Duodenal mucosa (tissue), 2 donors: ENCODE measurements around the gene ADAMTS2.

Experiments used
- H3K27ac ChIP-seq: one replicate; pipeline ENCODE4 v1.7.0; 2013; ENCODE audit warnings: low read depth, low read length
- H3K27me3 ChIP-seq, 2 donors: one replicate each; pipeline ENCODE4 v1.7.0; 2013; ENCODE audit warnings: low read length in 2 of 2, control low read depth in 1 of 2; ENCODE audit not compliant: insufficient read depth in 2 of 2, control insufficient read depth in 1 of 2
- H3K36me3 ChIP-seq, 2 donors: one replicate each; pipeline ENCODE4 v1.7.0; 2013; ENCODE audit warnings: low read length in 2 of 2, control low read depth in 1 of 2; ENCODE audit not compliant: insufficient read depth in 2 of 2, control insufficient read depth in 1 of 2
- H3K4me1 ChIP-seq, 2 donors: one replicate each; pipeline ENCODE4 v1.7.0; 2013; ENCODE audit warnings: low read length in 2 of 2, control low read depth in 1 of 2; ENCODE audit not compliant: insufficient read depth in 2 of 2, control insufficient read depth in 1 of 2
- H3K4me3 ChIP-seq, 2 donors: one replicate each; pipeline ENCODE4 v1.7.0; 2013; ENCODE audit warnings: low read length in 2 of 2, low read depth in 1 of 2
- H3K9ac ChIP-seq, 2 donors: one replicate each; pipeline ENCODE4 v1.7.0; 2013; ENCODE audit warnings: low read length in 2 of 2, low read depth in 1 of 2
- H3K9me3 ChIP-seq, 2 donors: one replicate each; pipeline ENCODE4 v1.7.0; 2013; ENCODE audit warnings: low read length in 2 of 2, control low read depth in 1 of 2; ENCODE audit not compliant: control insufficient read depth in 1 of 2

ADAMTS2 gene

GRCh38 chr5:179210478-179210877, 134.8 kb downstream of the ADAMTS2 start:
- Histone ChIP-seq H3K36me3 (no peaks in the 10 kb centered on the region), H3K9me3 (no peaks in the 10 kb centered on the region), H3K9ac (no peak overlapping the region), H3K27me3 (no peaks in the 10 kb centered on the region), H3K4me3 (no peak overlapping the region), H3K4me1 (no peaks in the 10 kb centered on the region), H3K27ac (no peak overlapping the region)

DNA sequence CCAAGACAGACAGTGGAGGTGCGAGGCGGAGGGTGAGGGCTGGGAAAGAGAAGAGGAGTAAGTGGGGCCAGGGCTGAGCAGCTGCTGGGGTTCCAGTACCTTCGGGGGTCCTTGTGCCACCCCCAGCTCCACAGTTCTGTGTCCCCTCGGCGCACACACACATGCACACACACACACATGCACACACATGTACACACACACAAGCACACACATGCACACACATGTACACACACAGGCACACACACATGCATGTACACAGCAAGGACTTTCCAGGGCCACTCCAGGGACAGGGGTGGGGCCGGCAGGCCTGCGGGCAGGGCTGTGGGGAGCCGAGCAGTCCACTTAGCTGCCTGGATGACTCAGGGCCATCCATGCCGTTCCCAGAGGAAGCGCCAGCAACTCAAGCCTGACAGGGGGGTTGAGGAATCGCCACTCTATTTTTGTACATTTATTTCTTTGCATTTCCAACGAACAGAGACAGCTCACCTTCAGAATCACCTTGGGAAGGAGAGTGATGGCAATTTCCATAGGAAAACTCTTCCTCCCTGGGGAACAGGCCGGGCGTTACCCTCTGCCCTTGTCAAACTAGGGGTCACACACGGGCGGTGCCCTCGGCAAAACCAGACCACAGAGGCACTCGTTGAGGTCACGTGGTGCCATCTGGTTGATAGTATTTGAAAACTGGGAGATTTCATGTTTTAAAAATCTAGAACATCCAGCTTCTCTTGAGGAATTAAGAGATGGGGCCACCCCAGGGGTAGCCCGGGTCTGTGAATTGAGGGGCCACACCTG, 135.7 kb downstream of the ADAMTS2 start:
- Histone ChIP-seq H3K36me3 (no peaks in the 10 kb centered on the region), H3K4me3 (no peak overlapping the region), H3K27ac (no peak overlapping the region), H3K9ac (no peak overlapping the region), H3K9me3 (no peaks in the 10 kb centered on the region), H3K4me1 (no peaks in the 10 kb centered on the region), H3K27me3 (no peaks in the 10 kb centered on the region)

- no peak overlapping the region for H3K4me3 ChIP-seq
- H3K27me3 ChIP-seq = no peaks in the 10 kb centered on the region
- no peaks in the 10 kb centered on the region for H3K4me1 ChIP-seq
- no peak overlapping the region for H3K9ac ChIP-seq
- no peaks in the 10 kb centered on the region for H3K36me3 ChIP-seq
- H3K9me3 ChIP-seq = no peaks in the 10 kb centered on the region
- no peak overlapping the region for H3K27ac ChIP-seq
Observed at GRCh38 chr5:179208706-179209358, 136.4 kb downstream of the ADAMTS2 start.

GRCh38 chr5:179207920-179208705, 137.1 kb downstream of the ADAMTS2 start:
- H3K4me1 ChIP-seq = no peaks in the 10 kb centered on the region
- no peak overlapping the region for H3K9ac ChIP-seq
- no peaks in the 10 kb centered on the region for H3K27me3 ChIP-seq
- H3K4me3 ChIP-seq = no peak overlapping the region
- no peak overlapping the region for H3K27ac ChIP-seq
- no peaks in the 10 kb centered on the region for H3K9me3 ChIP-seq
- no peaks in the 10 kb centered on the region for H3K36me3 ChIP-seq

GRCh38 chr5:179207470-179207869, 137.8 kb downstream of the ADAMTS2 start:
- Histone ChIP-seq H3K9me3 (no peaks in the 10 kb centered on the region), H3K9ac (no peak overlapping the region), H3K36me3 (no peaks in the 10 kb centered on the region), H3K27ac (no peak overlapping the region), H3K4me3 (no peak overlapping the region), H3K27me3 (no peaks in the 10 kb centered on the region), H3K4me1 (no peaks in the 10 kb centered on the region)

DNA sequence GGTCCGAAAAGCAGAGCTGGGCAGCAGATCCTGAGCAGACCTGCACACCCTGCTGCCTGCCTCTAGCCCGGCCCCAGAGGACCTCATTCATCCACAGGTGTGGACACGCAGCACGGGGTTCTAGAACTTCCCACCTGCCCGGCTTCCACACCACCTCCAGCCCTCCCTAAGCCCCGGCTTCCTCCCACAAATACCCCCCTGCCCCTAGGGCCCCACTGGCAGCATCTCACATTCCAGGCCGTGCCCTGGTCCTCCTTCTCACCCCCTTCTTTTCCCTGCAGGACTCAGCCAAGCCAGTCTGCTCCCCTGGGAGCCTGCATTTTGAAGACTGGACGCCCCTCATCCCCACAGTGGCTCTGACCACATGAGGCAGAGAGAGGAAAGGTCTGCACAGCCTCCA, 138.9 kb downstream of the ADAMTS2 start:
- H3K4me1 ChIP-seq = no peaks in the 10 kb centered on the region
- H3K27ac ChIP-seq = no peak overlapping the region
- no peaks in the 10 kb centered on the region for H3K27me3 ChIP-seq
- H3K9ac ChIP-seq = no peak overlapping the region
- H3K4me3 ChIP-seq = no peak overlapping the region
- H3K36me3 ChIP-seq = no peaks in the 10 kb centered on the region
- H3K9me3 ChIP-seq = no peaks in the 10 kb centered on the region

DNA sequence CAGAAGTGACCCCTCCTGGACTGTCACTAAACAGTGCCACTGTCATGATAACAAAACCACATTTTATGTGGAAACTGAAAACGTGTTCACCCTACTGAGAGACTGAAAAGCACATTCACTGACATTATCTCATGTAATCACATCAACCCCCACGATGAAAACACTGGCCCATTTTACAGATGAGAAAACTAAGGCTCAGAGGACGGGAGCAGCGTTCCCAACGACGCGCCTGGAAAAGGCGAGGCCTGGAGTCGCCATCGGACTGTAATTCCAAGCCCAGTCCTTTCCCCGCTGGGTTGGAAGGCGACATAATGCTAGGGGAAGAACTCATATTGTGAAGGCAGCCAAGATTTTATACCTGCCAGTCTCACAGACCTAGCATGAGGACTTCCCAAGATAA, 140.0 kb downstream of the ADAMTS2 start:
- Histone ChIP-seq H3K4me3 (no peak overlapping the region), H3K4me1 (no peaks in the 10 kb centered on the region), H3K9ac (no peak overlapping the region), H3K27ac (no peak overlapping the region), H3K36me3 (no peaks in the 10 kb centered on the region), H3K9me3 (no peaks in the 10 kb centered on the region), H3K27me3 (no peaks in the 10 kb centered on the region)

DNA sequence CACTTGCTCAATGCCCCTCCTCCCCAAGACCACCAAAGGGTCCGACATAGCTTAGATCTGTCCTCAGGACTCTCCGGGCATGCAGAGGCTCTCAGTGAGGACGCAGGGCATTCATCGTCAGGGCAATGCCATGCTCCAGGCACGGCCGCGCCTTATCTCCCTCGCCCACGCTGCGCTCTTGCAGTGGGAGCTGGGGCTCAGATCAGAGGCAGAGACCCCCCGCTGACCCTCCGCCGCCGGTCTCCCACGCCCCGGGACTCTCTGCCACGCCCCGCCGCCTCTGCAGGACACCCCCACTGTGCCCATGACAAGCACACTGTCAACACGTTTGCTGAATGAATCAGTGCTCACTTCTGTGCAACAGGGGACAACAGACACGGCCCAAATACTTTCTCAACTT, 140.7 kb downstream of the ADAMTS2 start:
- H3K4me1 ChIP-seq = no peaks in the 10 kb centered on the region
- no peak overlapping the region for H3K27ac ChIP-seq
- H3K4me3 ChIP-seq = no peak overlapping the region
- no peak overlapping the region for H3K9ac ChIP-seq
- no peaks in the 10 kb centered on the region for H3K27me3 ChIP-seq
- H3K36me3 ChIP-seq = no peaks in the 10 kb centered on the region
- no peaks in the 10 kb centered on the region for H3K9me3 ChIP-seq

- H3K36me3 ChIP-seq = no peaks in the 10 kb centered on the region
- H3K27me3 ChIP-seq = no peaks in the 10 kb centered on the region
- H3K9me3 ChIP-seq = no peaks in the 10 kb centered on the region
- H3K27ac ChIP-seq = no peak overlapping the region
- H3K4me1 ChIP-seq = no peaks in the 10 kb centered on the region
- no peak overlapping the region for H3K9ac ChIP-seq
- no peak overlapping the region for H3K4me3 ChIP-seq
Observed at GRCh38 chr5:179203248-179203647, 142.0 kb downstream of the ADAMTS2 start.

DNA sequence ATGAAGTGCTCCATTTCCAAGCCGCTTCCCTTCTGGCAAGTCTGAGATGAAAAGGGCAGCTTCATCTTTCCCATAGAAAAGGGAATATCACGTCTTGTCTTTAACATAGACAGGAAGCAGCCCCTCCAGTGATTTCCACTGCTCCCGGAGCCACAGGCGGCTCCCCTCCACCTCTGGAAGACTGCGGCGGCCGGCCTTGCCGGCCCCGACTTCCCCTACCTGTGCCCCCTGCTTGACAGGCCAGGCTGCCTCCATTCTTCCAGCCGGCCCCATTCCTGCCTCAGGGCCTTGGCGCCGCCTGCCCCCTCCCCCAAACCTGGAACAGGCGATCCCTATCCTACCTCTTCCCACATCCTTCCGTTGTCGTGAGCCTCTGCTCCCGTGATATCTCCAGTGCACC, 143.3 kb downstream of the ADAMTS2 start:
- Histone ChIP-seq H3K9ac (no peak overlapping the region), H3K9me3 (no peaks in the 10 kb centered on the region), H3K4me3 (no peak overlapping the region)

More for the DNA sequence above, 143.3 kb downstream of the ADAMTS2 start:
- H3K36me3 ChIP-seq = no peaks in the 10 kb centered on the region
- no peak overlapping the region for H3K27ac ChIP-seq
- no peaks in the 10 kb centered on the region for H3K27me3 ChIP-seq
- H3K4me1 ChIP-seq = no peaks in the 10 kb centered on the region
